Nasal cavity respiratory epithelium epithelial cell of viscerocranial mucosa (primary cell): ENCODE results near the gene FAM162B. TPM values are rescaled to one million over a fixed set of nuclear protein-coding genes. Genes with fewer than 3 reads are reported as not detected.

Source experiments
- total RNA-seq: library from RNA; depleted of rRNA; stranded (reverse); fragments of >200 nt; gene quantifications from 2 replicates; pipeline ENCODE4 v1.2.3, GENCODE V29; 2014

Gene FAM162B
- not detected in 2 replicates for total RNA-seq

GRCh38 chr6:116764961-116765841 is at the start of gene FAM162B:
FAM162B (minus strand) TSS chr6:116765719; CDS start chr6:116765576, 143 bp downstream.

Other genes with a start within 250 kb of the FAM162B start
- gene TRAPPC3L, start 220.0 kb downstream of the FAM162B start, total RNA-seq: not detected in 2 replicates
- not detected in 2 replicates for gene CALHM4, start 212.0 kb downstream of the FAM162B start, total RNA-seq
- gene RWDD1, start 194.2 kb downstream of the FAM162B start, total RNA-seq: 18.1 and 24.9 TPM in 2 replicates
- gene RSPH4A, start 149.2 kb downstream of the FAM162B start, total RNA-seq: under 0.01 TPM in 2 replicates
- 25.2 and 26.3 TPM in 2 replicates for gene ZUP1, start 97.0 kb downstream of the FAM162B start, total RNA-seq
- 3.1 and 5.5 TPM in 2 replicates for gene KPNA5, start 84.5 kb downstream of the FAM162B start, total RNA-seq
- gene GPRC6A, start 63.4 kb upstream of the FAM162B start, total RNA-seq: not detected in 2 replicates
- gene RFX6, start 111.5 kb upstream of the FAM162B start, total RNA-seq: not detected in 2 replicates